ENCODE results near the gene GPC4. TPM values are rescaled to one million over a fixed set of nuclear protein-coding genes. Genes with fewer than 3 reads are reported as not detected.

The GPC4 gene
- total and polyA plus RNA-seq, 4 donors: 0.23 to 1.3 (median 0.71) TPM

GRCh38 chrX:133362538-133362937 is 52.8 kb downstream of the GPC4 start:
- Histone ChIP-seq H3K36me3 (ENCODE audit: control insufficient read depth in 4 of 4, insufficient read depth in 3 of 4, low read depth in 1 of 4, low read length in 3 of 4) (no peaks in the 10 kb centered on the region), H3K4me1 (ENCODE audit: control insufficient read depth in 4 of 4, insufficient read depth in 4 of 4, low read length in 3 of 4) (no peaks in the 10 kb centered on the region), H3K27me3 (ENCODE audit: control insufficient read depth in 4 of 4, insufficient read depth in 4 of 4, low read length in 3 of 4) (peaks cover 0 to 3% (median 0%) of the 10 kb centered on the region in 4 donors), H3K27ac (ENCODE audit: low read depth in 1 of 2, low read length in 2 of 2) (no peak overlapping the region), H3K9ac (ENCODE audit: low read depth in 1 of 2, low read length in 2 of 2) (no peak overlapping the region), H3K9me3 (ENCODE audit: control insufficient read depth in 4 of 4, low read length in 3 of 4) (no peaks in the 10 kb centered on the region), H3K4me3 (ENCODE audit: low read depth in 1 of 3, low read length in 3 of 3) (no peak overlapping the region)
- TF ChIP-seq REST (IDR thresholded peaks at IDR 0.05) (no peak), SP1 (IDR thresholded peaks at IDR 0.05) (no peak), RAD21 (IDR thresholded peaks at IDR 0.05) (no peak), HNF4G (IDR thresholded peaks at IDR 0.05) (no peak)
- WGBS: 74% methylated on average over 2 of the region's 2 CpGs
- DNase-seq (ENCODE audit: low spot score): no peak

GRCh38 chrX:133359466-133359865 is 55.8 kb downstream of the GPC4 start:
- DNase-seq (ENCODE audit: low spot score): no peak
- H3K9me3 ChIP-seq (ENCODE audit: control insufficient read depth in 4 of 4, low read length in 3 of 4): no peaks in the 10 kb centered on the region
- no peaks in the 10 kb centered on the region for H3K27me3 ChIP-seq (ENCODE audit: control insufficient read depth in 4 of 4, insufficient read depth in 4 of 4, low read length in 3 of 4)
- TF ChIP-seq JUND (IDR thresholded peaks at IDR 0.05): no peak
- no peak for TF ChIP-seq YY1 (IDR thresholded peaks at IDR 0.05)
- no peak for TF ChIP-seq NR2F2 (IDR thresholded peaks at IDR 0.05)
- TF ChIP-seq TAF1 (conservative IDR thresholded peaks at IDR 0.05): no peak
- TF ChIP-seq REST (IDR thresholded peaks at IDR 0.05): no peak
- TF ChIP-seq ZBTB33 (IDR thresholded peaks at IDR 0.05): no peak
- TF ChIP-seq HNF4G (IDR thresholded peaks at IDR 0.05): no peak
- TF ChIP-seq SP1 (IDR thresholded peaks at IDR 0.05): no peak
- TF ChIP-seq MAX (IDR thresholded peaks at IDR 0.05): no peak
- no peak for TF ChIP-seq RAD21 (IDR thresholded peaks at IDR 0.05)
- TF ChIP-seq FOXA2 (IDR thresholded peaks at IDR 0.05): no peak
- TF ChIP-seq ATF3 (IDR thresholded peaks at IDR 0.05): no peak
- no peak for TF ChIP-seq RXRA (IDR thresholded peaks at IDR 0.05)
- no peak for TF ChIP-seq CTCF (IDR thresholded peaks at IDR 0.05; ENCODE audit: low read depth, low read length, missing input control)
- TF ChIP-seq HNF4A (conservative IDR thresholded peaks at IDR 0.05): no peak
- H3K27ac ChIP-seq (ENCODE audit: low read depth in 1 of 2, low read length in 2 of 2): no peak overlapping the region
- no peak overlapping the region for H3K4me3 ChIP-seq (ENCODE audit: low read depth in 1 of 3, low read length in 3 of 3)
- H3K4me1 ChIP-seq (ENCODE audit: control insufficient read depth in 4 of 4, insufficient read depth in 4 of 4, low read length in 3 of 4): no peaks in the 10 kb centered on the region
- no peaks in the 10 kb centered on the region for H3K36me3 ChIP-seq (ENCODE audit: control insufficient read depth in 4 of 4, insufficient read depth in 3 of 4, low read depth in 1 of 4, low read length in 3 of 4)
- WGBS: 78% methylated on average over 2 of the region's 2 CpGs
- no peak overlapping the region for H3K9ac ChIP-seq (ENCODE audit: low read depth in 1 of 2, low read length in 2 of 2)
